H1 (cell line): Measurements from ENCODE around the gene TMEM212. TPM values are rescaled to one million over a fixed set of nuclear protein-coding genes. Genes with fewer than 3 reads are reported as not detected.
A peak's percentile ranks its signal among the peaks of the same experiment; 100 is the strongest.

Experiments
- CTCF ChIA-PET: fragments of 300-600 bp; sonication (Branson Sonifier 250); formaldehyde crosslinking; loops from one replicate; lab custom pipeline; 2021; ENCODE audit not compliant: partially characterized antibody; lab: Charles Lee
- POLR2A ChIA-PET: fragments of 300-600 bp; sonication (Branson Sonifier 250); formaldehyde crosslinking; loops from one replicate; lab custom pipeline; 2021; ENCODE audit warnings: inconsistent platforms; ENCODE audit not compliant: partially characterized antibody; lab: Charles Lee
- DNase-seq, 2 experiments: peaks; one replicate each; pipeline versions ENCODE4 v3.0.0 to v3.0.0-alpha.2; 2010 to 2022; ENCODE audit warnings: low spot score in 2 of 2, low read depth in 1 of 2, mixed read lengths in 1 of 2
- FAIRE-seq: peaks from 2 replicates; lab custom pipeline; 2011; peaks lifted over from hg19 to GRCh38; lab: Jason Lieb, UNC
- H2AFZ ChIP-seq: 2 replicates; pipeline ENCODE4 v1.8.1; 2012; ENCODE audit warnings: low read length, inconsistent platforms
- H2AK5ac ChIP-seq: 2 replicates; pipeline ENCODE4 v1.6.1; 2013; ENCODE audit warnings: low read depth, low read length
- H2BK120ac ChIP-seq: replicated peaks from 2 replicates; pipeline ENCODE3; 2013; ENCODE audit warnings: low read depth, low read length, inconsistent platforms
- H2BK12ac ChIP-seq: 2 replicates; pipeline ENCODE4 v1.6.1; 2013; ENCODE audit warnings: low read depth, low read length
- H2BK15ac ChIP-seq: 2 replicates; pipeline ENCODE4 v1.6.1; 2013; ENCODE audit warnings: low read length
- H2BK20ac ChIP-seq: 2 replicates; pipeline ENCODE4 v1.6.1; 2013; ENCODE audit warnings: low read length
- H2BK5ac ChIP-seq: 2 replicates; pipeline ENCODE4 v1.6.1; 2013; ENCODE audit warnings: low read depth, low read length
- H3K14ac ChIP-seq: 2 replicates; pipeline ENCODE4 v1.6.1; 2013; ENCODE audit warnings: inconsistent platforms; ENCODE audit not compliant: insufficient read length
- H3K18ac ChIP-seq: 2 replicates; pipeline ENCODE4 v1.6.1; 2013; ENCODE audit warnings: low read length; ENCODE audit errors: extremely low read depth
- H3K23ac ChIP-seq: 2 replicates; pipeline ENCODE4 v1.6.1; 2013; ENCODE audit warnings: inconsistent platforms; ENCODE audit not compliant: insufficient read length
- H3K23me2 ChIP-seq: 2 replicates; pipeline ENCODE4 v1.6.1; 2013; ENCODE audit warnings: low read depth, low read length
- H3K27ac ChIP-seq: 2 replicates; pipeline ENCODE4 v1.6.1; 2011; ENCODE audit warnings: low read depth, low read length, inconsistent platforms
- H3K27me3 ChIP-seq, 4 experiments: replicated peaks in 1 of 4; 1 replicate in 1 of 4; 2 replicates in 3 of 4; pipeline versions ENCODE4 v1.6.1 to v1.8.1; 2011 to 2013; ENCODE audit warnings: low read length in 3 of 4, mild to moderate bottlenecking in 3 of 4, inconsistent platforms in 2 of 4, mixed read lengths in 2 of 4, moderate library complexity in 1 of 4; ENCODE audit not compliant: control insufficient read depth in 3 of 4, insufficient read depth in 3 of 4; ENCODE audit errors: extremely low read depth in 1 of 4
- H3K36me3 ChIP-seq, 4 experiments: 2 replicates each; pipeline versions ENCODE4 v1.6.1 to v1.8.1; 2011 to 2013; ENCODE audit warnings: mild to moderate bottlenecking in 4 of 4, low read length in 3 of 4, moderate library complexity in 2 of 4, control low read depth in 1 of 4, inconsistent platforms in 1 of 4; ENCODE audit not compliant: insufficient read depth in 4 of 4, control insufficient read depth in 2 of 4
- H3K4ac ChIP-seq: replicated peaks from 2 replicates; pipeline ENCODE3; 2013; ENCODE audit warnings: low read length, low read depth, mixed read lengths, inconsistent platforms; ENCODE audit not compliant: insufficient read length
- H3K4me1 ChIP-seq, 4 experiments: replicated peaks in 1 of 4; 1 replicate in 1 of 4; 2 replicates in 3 of 4; pipeline versions ENCODE4 v1.6.1 to v1.8.1; 2011 to 2013; ENCODE audit warnings: low read length in 3 of 4, inconsistent platforms in 2 of 4, mixed read lengths in 1 of 4; ENCODE audit not compliant: insufficient read depth in 4 of 4, control insufficient read depth in 3 of 4
- H3K4me2 ChIP-seq, 2 experiments: 2 replicates each; pipeline versions ENCODE4 v1.6.1 to v1.8.1; 2011 to 2013; ENCODE audit warnings: low read depth in 2 of 2, low read length in 2 of 2, control low read depth in 1 of 2, inconsistent platforms in 1 of 2, mild to moderate bottlenecking in 1 of 2; ENCODE audit not compliant: insufficient read depth in 1 of 2
- H3K4me3 ChIP-seq, 4 experiments: fragments of 200-600, 300-600 bp in 1 of 4; sonication (generic), shearing (Covaris generic), sonication (Bioruptor Twin) in 1 of 4; 2 replicates each; pipeline versions ENCODE4 v1.5.1 to v1.8.1; 2011 to 2016; ENCODE audit warnings: low read length in 4 of 4, low read depth in 3 of 4, control low read depth in 2 of 4, inconsistent platforms in 2 of 4, mild to moderate bottlenecking in 2 of 4, mixed read lengths in 1 of 4, moderate library complexity in 1 of 4; ENCODE audit not compliant: insufficient read depth in 2 of 4; ENCODE audit errors: extremely low read depth in 1 of 4
- H3K56ac ChIP-seq: replicated peaks from 2 replicates; pipeline ENCODE3; 2013; ENCODE audit warnings: low read depth, mild to moderate bottlenecking, mixed read lengths, low read length, inconsistent platforms; ENCODE audit not compliant: insufficient read length
- H3K79me1 ChIP-seq: 2 replicates; pipeline ENCODE4 v1.6.1; 2013; ENCODE audit warnings: low read depth, low read length, control low read depth
- H3K79me2 ChIP-seq, 2 experiments: 2 replicates each; pipeline versions ENCODE4 v1.6.1 to v1.8.1; 2012 to 2013; ENCODE audit warnings: low read length in 2 of 2, mild to moderate bottlenecking in 2 of 2, inconsistent platforms in 1 of 2; ENCODE audit not compliant: insufficient read depth in 2 of 2, control insufficient read depth in 1 of 2
- H3K9ac ChIP-seq, 4 experiments: replicated peaks in 1 of 4; 1 replicate in 1 of 4; 2 replicates in 3 of 4; pipeline versions ENCODE4 v1.6.1 to v1.8.1; 2011 to 2013; ENCODE audit warnings: low read depth in 3 of 4, low read length in 3 of 4, control low read depth in 2 of 4, mild to moderate bottlenecking in 2 of 4, moderate library complexity in 2 of 4, inconsistent platforms in 1 of 4; ENCODE audit errors: extremely low read depth in 1 of 4
- H3K9me3 ChIP-seq, 2 experiments: 2 replicates each; pipeline versions ENCODE4 v1.6.1 to v1.8.1; 2012 to 2013; ENCODE audit warnings: mild to moderate bottlenecking in 2 of 2, moderate library complexity in 2 of 2, control low read depth in 1 of 2, inconsistent platforms in 1 of 2, low read depth in 1 of 2, low read length in 1 of 2, mixed read lengths in 1 of 2; ENCODE audit not compliant: insufficient read depth in 2 of 2
- H4K20me1 ChIP-seq, 2 experiments: replicated peaks in 1 of 2; 2 replicates each; pipeline versions ENCODE3 to v1.8.1; 2011 to 2013; ENCODE audit warnings: inconsistent platforms in 2 of 2, low read length in 2 of 2, mild to moderate bottlenecking in 1 of 2; ENCODE audit not compliant: insufficient read depth in 2 of 2, control insufficient read depth in 1 of 2
- H4K5ac ChIP-seq: 2 replicates; pipeline ENCODE4 v1.6.1; 2013; ENCODE audit warnings: low read length, low read depth, mixed read lengths, inconsistent platforms; ENCODE audit not compliant: insufficient read length
- H4K8ac ChIP-seq: 2 replicates; pipeline ENCODE4 v1.8.0; 2013; ENCODE audit warnings: mild to moderate bottlenecking, moderate library complexity, low read length, inconsistent platforms; ENCODE audit not compliant: insufficient read depth; ENCODE audit errors: extremely low read depth
- H4K91ac ChIP-seq: replicated peaks from 2 replicates; pipeline ENCODE3; 2013; ENCODE audit warnings: low read length, mixed read lengths, inconsistent platforms; ENCODE audit not compliant: insufficient read length
- BACH1 ChIP-seq: IDR thresholded peaks from 2 replicates; pipeline ENCODE4 v1.6.1; 2012; ENCODE audit warnings: low read length, improper control_type of control experiment
- FOSL1 ChIP-seq: IDR thresholded peaks from 2 replicates; pipeline ENCODE4 v1.6.1; 2011; ENCODE audit warnings: mild to moderate bottlenecking, low read depth, low read length, moderate library complexity; ENCODE audit not compliant: insufficient read depth
- SUZ12 ChIP-seq: fragments of 200-600 bp; sonication (generic); IDR thresholded peaks from 2 replicates; pipeline ENCODE4 v1.6.1; 2012; ENCODE audit warnings: mild to moderate bottlenecking, inconsistent platforms, low read length, moderate library complexity, mixed read lengths
- TAF1 ChIP-seq: IDR thresholded peaks from 2 replicates; pipeline ENCODE4 v1.6.1; 2011; ENCODE audit warnings: mild to moderate bottlenecking, low read depth, low read length
- TEAD4 ChIP-seq: IDR thresholded peaks from 2 replicates; pipeline ENCODE4 v1.6.1; 2012; ENCODE audit warnings: low read depth, low read length, inconsistent platforms, mixed read lengths
- ZNF274 ChIP-seq: IDR thresholded peaks from 2 replicates; pipeline ENCODE4 v1.7.0; 2012; ENCODE audit warnings: low read length, borderline replicate concordance; ENCODE audit errors: extremely low read depth
- WGBS, 2 experiments: shearing (Covaris generic) in 1 of 2; methylation state at CpG; one replicate each; pipeline versions ENCODE4 v1.1.6 to v1.1.7; 2013 to 2015; ENCODE audit warnings: low lambda C conversion rate in 2 of 2, mixed read lengths in 2 of 2, inconsistent platforms in 1 of 2, low coverage in 1 of 2, missing lambda C conversion rate in 1 of 2; ENCODE audit not compliant: insufficient replicate concordance in 2 of 2, insufficient coverage in 1 of 2, insufficient read length in 1 of 2; ENCODE audit errors: extremely low coverage in 1 of 2, missing lambda C conversion rate in 1 of 2; 5-methylcytosine and 5-hydroxymethylcytosine counted together
- polyA plus RNA-seq, 7 experiments: library from polyadenylated mRNA; depleted of rRNA in 3 of 7; stranded (reverse) in 5 of 7; unstranded in 2 of 7; fragments of >200 nt in 5 of 7; fragments of 200-250 nt in 2 of 7; gene quantifications; 1 replicate in 5 of 7; 2 replicates in 1 of 7; 4 replicates in 1 of 7; pipeline versions ENCODE4 v1.2.1 to v1.2.3, GENCODE V29; 2011 to 2013; ENCODE audit warnings: missing spikeins in 2 of 7, mixed read lengths in 2 of 7
- total RNA-seq: library from RNA; stranded (reverse); fragmentation: NEBNext Ultra II Directional; extraction: Animal tissue kit (Norgen Biotek cat#: 25700); gene quantifications from 2 replicates; pipeline ENCODE4 v1.2.1, GENCODE V29; 2021

The TMEM212 gene
- total and polyA plus RNA-seq, 2 of the 8 experiments (the other 6 are each of a cell fraction or from before 2014, with no cell fraction given) = not detected

DNA sequence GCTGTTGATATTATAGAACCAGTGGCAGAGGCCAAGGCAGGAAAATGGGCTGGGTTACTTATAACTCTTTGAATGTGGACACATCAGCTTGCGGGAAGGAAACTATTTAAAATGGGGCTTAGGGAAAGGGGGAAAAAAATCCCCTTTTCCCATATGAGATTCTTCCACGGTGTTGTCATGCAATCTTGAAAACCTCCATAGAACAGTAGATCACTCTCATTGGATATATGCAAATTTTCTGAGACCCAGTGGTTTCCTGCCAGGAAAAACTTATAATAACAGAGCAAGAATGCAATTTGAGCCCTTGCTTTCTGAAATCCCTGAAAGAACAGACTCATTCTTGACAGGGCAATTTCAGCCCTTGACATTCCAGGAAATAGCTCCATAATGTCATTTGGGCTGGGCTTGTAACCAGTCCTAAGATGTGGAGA lies 31.1 kb downstream of the TMEM212 start:
- 32% methylated on average over 2 of the region's 2 CpGs; no CpG with 5 or more reads in 1 of the 2 experiments for WGBS, 2 experiments
- H3K9ac ChIP-seq = no peak overlapping the region

More for the DNA sequence above, 31.1 kb downstream of the TMEM212 start:
- Histone ChIP-seq H3K79me1 (no peaks in the 10 kb centered on the region), H3K56ac (no peak overlapping the region), H4K20me1 (no peaks in the 10 kb centered on the region), H3K4me3 (no peak overlapping the region), H3K27ac (no peak overlapping the region; the same call in 1 of the 2 replicates), H3K36me3 (no peaks in the 10 kb centered on the region), H2BK15ac (no peak overlapping the region), H3K4me1 (peaks cover 2 to 9% (median 5%) of the 10 kb centered on the region in 4 experiments; a peak in 5 of 7 replicates), H2BK5ac (peak overlapping the region; percentile 45; the same call in 1 of the 2 replicates), H2BK20ac (no peak overlapping the region), H3K4ac (no peak overlapping the region), H3K23ac (no peak overlapping the region), H3K14ac (no peak overlapping the region), H3K9me3 (no peaks in the 10 kb centered on the region), H4K8ac (no peak overlapping the region), H3K18ac (no peak overlapping the region), H3K4me2 (peak overlapping the region in 1 of 2 experiments; percentile 42; a peak in 2 of 4 replicates), H3K23me2 (no peaks in the 10 kb centered on the region), H2AK5ac (no peak overlapping the region), H2AFZ (no peak overlapping the region), H2BK120ac (no peak overlapping the region), H4K91ac (no peak overlapping the region), H4K5ac (no peak overlapping the region), H3K79me2 (no peaks in the 10 kb centered on the region), H2BK12ac (no peak overlapping the region)
- CTCF ChIA-PET = interaction anchor here (0.7 to 1.4 kb wide), 3 partner anchors 8 to 455 kb away, joined by 3 to 4 read pairs (median 3); no protein-coding TSS in a partner anchor
- peak in 1 of 2 experiments; percentile 23 for DNase-seq
- TF ChIP-seq TAF1 (peak; percentile 44; the same call in 1 of the 2 replicates), BACH1 (peak; percentile 85), ZNF274 (no peak), SUZ12 (no peak), TEAD4 (peak; percentile 77), FOSL1 (no peak)
- TF ChIP-seq, all 59 proteins: peak for 3
- no peaks in the 10 kb centered on the region for H3K27me3 ChIP-seq
- POLR2A ChIA-PET = no interaction called here
- peak; percentile 48 for FAIRE-seq
